PC-3 (cell line): ENCODE results near the gene SNED1. TPM values are rescaled to one million over a fixed set of nuclear protein-coding genes. Genes with fewer than 3 reads are reported as not detected.

ENCODE experiments used
- ATAC-seq: fragments of 200-7000 bp; cut with Tn5 transposase; 2 replicates; pipeline ENCODE4 v1.9.1; 2020; ENCODE audit warnings: mild to moderate bottlenecking, moderate library complexity
- BruUV-seq: library from RNA; stranded (reverse); fragments of 400-500 nt; replicated peaks from 2 replicates; lab custom pipeline; 2021; lab: Mats Ljungman, UMichigan
- CTCF ChIA-PET: fragments of 300-600 bp; sonication (Branson Sonifier 250); formaldehyde crosslinking; loops from one replicate; lab custom pipeline; 2022; ENCODE audit warnings: antibody characterized with exemption; lab: Charles Lee
- POLR2A ChIA-PET: fragments of 300-600 bp; sonication (Branson Sonifier 250); formaldehyde crosslinking; loops from one replicate; lab custom pipeline; 2022; ENCODE audit warnings: antibody characterized with exemption; ENCODE audit not compliant: unreplicated experiment; lab: Charles Lee
- DNase-seq: peaks from one replicate; pipeline ENCODE4 v3.0.0-alpha.2; 2015
- H2AFZ ChIP-seq: fragments of 300-600 bp; sonication (generic); 2 replicates; pipeline ENCODE4 v1.6.0; 2016; ENCODE audit warnings: antibody characterized with exemption, low read length
- H3F3A ChIP-seq: fragments of 300-600 bp; sonication (generic); one replicate; pipeline ENCODE4 v1.6.0; 2017; ENCODE audit warnings: antibody characterized with exemption, low read length, control low read depth, mild to moderate bottlenecking; ENCODE audit not compliant: unreplicated experiment
- H3K27ac ChIP-seq: fragments of 300-600 bp; sonication (generic); 2 replicates; pipeline ENCODE4 v1.5.1; 2016; ENCODE audit warnings: mild to moderate bottlenecking, low read length
- H3K27me3 ChIP-seq: fragments of 300-600 bp; sonication (generic); 2 replicates; pipeline ENCODE4 v1.6.1; 2016; ENCODE audit warnings: low read length, mixed read lengths
- H3K36me3 ChIP-seq: fragments of 300-600 bp; sonication (generic); 2 replicates; pipeline ENCODE4 v1.6.1; 2016; ENCODE audit warnings: low read depth, mixed run types, low read length, mixed read lengths
- H3K4me1 ChIP-seq: fragments of 300-600 bp; sonication (generic); 2 replicates; pipeline ENCODE4 v1.5.1; 2016; ENCODE audit warnings: low read length; ENCODE audit not compliant: insufficient read depth
- H3K4me2 ChIP-seq: fragments of 300-600 bp; sonication (generic); 2 replicates; pipeline ENCODE4 v1.6.0; 2016; ENCODE audit warnings: low read length
- H3K4me3 ChIP-seq: fragments of 300-600 bp; sonication (generic); 2 replicates; pipeline ENCODE4 v1.5.1; 2016; ENCODE audit warnings: mild to moderate bottlenecking, low read length, mixed read lengths
- H3K79me2 ChIP-seq: fragments of 300-600 bp; sonication (generic); 2 replicates; pipeline ENCODE4 v1.6.1; 2017; ENCODE audit warnings: low read length, mixed read lengths
- H3K9ac ChIP-seq: fragments of 300-600 bp; sonication (generic); 2 replicates; pipeline ENCODE4 v1.6.0; 2016; ENCODE audit warnings: mild to moderate bottlenecking, low read length
- H3K9me2 ChIP-seq: fragments of 300-600 bp; sonication (generic); replicated peaks from 2 replicates; pipeline ENCODE4 v1.6.1; 2016; ENCODE audit warnings: mixed run types, low read length, mixed read lengths
- H3K9me3 ChIP-seq: fragments of 300-600 bp; sonication (generic); 2 replicates; pipeline ENCODE4 v1.6.1; 2016; ENCODE audit warnings: low read length, mixed read lengths
- H4K20me1 ChIP-seq: fragments of 300-600 bp; sonication (generic); 2 replicates; pipeline ENCODE4 v1.6.1; 2016; ENCODE audit warnings: low read length, mixed read lengths
- EZH2 ChIP-seq: fragments of 300-600 bp; sonication (generic); IDR thresholded peaks from one replicate; pipeline ENCODE4 v1.6.1; 2017; ENCODE audit warnings: antibody characterized with exemption, mild to moderate bottlenecking, low read length; ENCODE audit not compliant: unreplicated experiment
- EZH2phosphoT487 ChIP-seq: fragments of 300-600 bp; sonication (generic); IDR thresholded peaks from 2 replicates; pipeline ENCODE4 v1.6.1; 2018; ENCODE audit warnings: mild to moderate bottlenecking, antibody characterized with exemption, low read length, borderline replicate concordance
- intact Hi-C: fragments of 100-400 bp; cut with micrococcal nuclease; formaldehyde crosslinking; loops from 2 replicates; pipeline ENCODE4 v1.9.0; 2023
- total RNA-seq: library from RNA; depleted of rRNA; stranded (reverse); fragments of >200 nt; gene quantifications from 2 replicates; pipeline ENCODE4 v1.2.3, GENCODE V29; 2014
- TF ChIP-seq, protein P1 (sequence below): fragments of 300-600 bp; sonication (generic); conservative IDR thresholded peaks from 2 replicates; pipeline ENCODE4 v1.5.1; 2017; ENCODE audit warnings: antibody characterized with exemption, low read depth, mild to moderate bottlenecking, low read length

SNED1 gene
- total RNA-seq, 1 experiment from 2014 or later: 0.66 TPM

DNA sequence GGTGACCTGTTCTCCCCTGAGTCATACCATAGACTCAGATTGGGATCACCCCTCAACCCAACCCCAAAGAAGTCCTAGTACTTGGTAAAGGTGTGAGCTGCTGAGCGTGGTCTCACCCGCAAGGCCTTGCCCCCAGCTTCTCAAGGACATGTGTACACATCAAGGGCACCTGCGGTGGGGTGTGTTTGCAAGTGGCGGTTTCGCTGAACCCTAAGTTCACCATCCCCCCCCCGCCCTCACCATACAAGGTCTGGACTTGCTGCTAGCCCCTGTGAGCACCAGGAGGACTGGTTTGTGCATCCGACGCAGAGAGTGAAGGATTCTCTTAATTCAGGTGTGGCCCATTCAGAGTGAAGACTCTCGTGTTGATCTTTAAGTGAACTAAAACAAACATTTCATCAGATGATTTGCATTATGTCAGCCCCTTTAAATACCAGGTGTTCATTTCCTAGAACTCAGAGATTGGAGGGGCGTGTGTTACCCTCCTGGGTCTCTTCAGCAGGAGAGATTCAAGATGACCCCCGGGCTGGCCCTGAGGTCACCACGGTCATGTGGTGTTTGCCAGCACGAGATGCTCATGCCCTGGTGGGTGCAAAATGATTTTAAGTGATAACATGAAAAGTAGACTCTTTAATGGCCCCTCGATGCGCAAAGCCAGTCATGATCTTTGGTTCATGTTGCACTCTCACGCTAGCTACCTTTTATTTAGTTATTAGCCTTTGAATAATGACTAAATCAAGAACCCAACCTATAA, 75.8 kb downstream of the SNED1 start:
- Histone ChIP-seq H3K9ac (no peak overlapping the region), H3K36me3 (no peaks in the 10 kb centered on the region), H3K4me3 (no peak overlapping the region), H4K20me1 (no peaks in the 10 kb centered on the region), H3K4me2 (no peak overlapping the region), H3K9me2 (no peaks in the 10 kb centered on the region), H3K27ac (no peak overlapping the region), H3K79me2 (no peaks in the 10 kb centered on the region), H2AFZ (no peak overlapping the region), H3K9me3 (no peaks in the 10 kb centered on the region), H3K27me3 (no peaks in the 10 kb centered on the region), H3K4me1 (no peaks in the 10 kb centered on the region), H3F3A (no peaks in the 10 kb centered on the region)
- ChIA-PET POLR2A (no interaction called here), CTCF (no interaction called here)
- BruUV-seq: no TSS peak
- TF ChIP-seq EZH2phosphoT487 (no peak), EZH2 (no peak)
- TF ChIP-seq, protein P1, sequence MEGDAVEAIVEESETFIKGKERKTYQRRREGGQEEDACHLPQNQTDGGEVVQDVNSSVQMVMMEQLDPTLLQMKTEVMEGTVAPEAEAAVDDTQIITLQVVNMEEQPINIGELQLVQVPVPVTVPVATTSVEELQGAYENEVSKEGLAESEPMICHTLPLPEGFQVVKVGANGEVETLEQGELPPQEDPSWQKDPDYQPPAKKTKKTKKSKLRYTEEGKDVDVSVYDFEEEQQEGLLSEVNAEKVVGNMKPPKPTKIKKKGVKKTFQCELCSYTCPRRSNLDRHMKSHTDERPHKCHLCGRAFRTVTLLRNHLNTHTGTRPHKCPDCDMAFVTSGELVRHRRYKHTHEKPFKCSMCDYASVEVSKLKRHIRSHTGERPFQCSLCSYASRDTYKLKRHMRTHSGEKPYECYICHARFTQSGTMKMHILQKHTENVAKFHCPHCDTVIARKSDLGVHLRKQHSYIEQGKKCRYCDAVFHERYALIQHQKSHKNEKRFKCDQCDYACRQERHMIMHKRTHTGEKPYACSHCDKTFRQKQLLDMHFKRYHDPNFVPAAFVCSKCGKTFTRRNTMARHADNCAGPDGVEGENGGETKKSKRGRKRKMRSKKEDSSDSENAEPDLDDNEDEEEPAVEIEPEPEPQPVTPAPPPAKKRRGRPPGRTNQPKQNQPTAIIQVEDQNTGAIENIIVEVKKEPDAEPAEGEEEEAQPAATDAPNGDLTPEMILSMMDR: no peak
- ATAC-seq: no peak
- no peak for DNase-seq
- intact Hi-C loops: no loop called here

DNA sequence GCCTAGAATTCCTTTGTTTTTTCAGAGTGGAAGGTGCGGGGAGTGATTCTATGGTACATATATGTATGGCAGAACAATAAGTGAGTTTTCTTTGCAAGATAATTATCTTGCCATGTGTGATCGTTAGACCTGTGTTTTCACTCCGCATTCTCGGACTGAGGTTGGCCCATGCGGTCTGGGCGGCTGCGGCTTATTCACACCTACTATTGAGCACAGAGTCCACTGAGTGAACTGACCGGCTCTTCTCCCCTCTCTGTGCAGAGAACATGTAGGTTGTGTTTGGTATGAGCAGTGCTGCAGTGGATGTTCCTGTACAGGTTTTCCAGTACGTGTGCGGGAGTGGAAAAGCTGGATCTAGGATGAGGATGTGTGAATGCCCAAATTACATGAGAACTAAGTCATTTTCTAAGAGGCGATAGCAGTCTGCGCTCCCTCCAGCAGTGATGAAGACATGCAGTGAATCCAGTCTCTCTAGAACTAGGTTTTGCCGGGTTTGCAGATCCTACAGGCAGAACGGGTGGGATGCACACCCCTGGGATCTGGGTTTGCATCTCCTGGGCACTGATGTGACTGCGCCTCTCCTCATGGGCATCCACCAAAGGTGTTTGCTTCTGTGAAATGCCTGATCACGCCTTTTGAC, 76.6 kb downstream of the SNED1 start:
- Histone ChIP-seq H3K9me2 (no peaks in the 10 kb centered on the region), H3K4me3 (no peak overlapping the region), H3K79me2 (no peaks in the 10 kb centered on the region), H3K27me3 (no peaks in the 10 kb centered on the region), H4K20me1 (no peaks in the 10 kb centered on the region), H2AFZ (no peak overlapping the region), H3K4me1 (no peaks in the 10 kb centered on the region), H3K36me3 (no peaks in the 10 kb centered on the region), H3K9me3 (no peaks in the 10 kb centered on the region), H3F3A (no peaks in the 10 kb centered on the region), H3K27ac (no peak overlapping the region), H3K4me2 (no peak overlapping the region), H3K9ac (no peak overlapping the region)
- TF ChIP-seq EZH2: no peak
- TF ChIP-seq EZH2phosphoT487: no peak
- TF ChIP-seq, protein P1: no peak
- ChIA-PET POLR2A (no interaction called here), CTCF (no interaction called here)
- BruUV-seq: no TSS peak
- intact Hi-C loops: no loop called here
- DNase-seq: no peak
- ATAC-seq: no peak
